ENCODE data around the gene IGLON5. TPM values are rescaled to one million over a fixed set of nuclear protein-coding genes. Genes with fewer than 3 reads are reported as not detected.

Gene IGLON5
- total RNA-seq, 4 donors from 2014 or later = not detected

GRCh38 chr19:51370230-51370629 lies 58.8 kb downstream of the IGLON5 start:
- WGBS, 2 donors = 50 to 60% methylated on average over 4 of the region's 4 CpGs
- intact Hi-C loops (cut with DNase I) = no loop called here
- Histone ChIP-seq H3K27ac (no peak overlapping the region), H3K36me3 (no peaks in the 10 kb centered on the region), H3K27me3 (no peaks in the 10 kb centered on the region), H3K9me3 (no peaks in the 10 kb centered on the region), H3K4me3 (no peak overlapping the region), H3K4me1 (peaks cover 7 to 26% (median 12%) of the 10 kb centered on the region in 3 donors)
- DNase-seq = no peak
- TF ChIP-seq POLR2A (IDR thresholded peaks at IDR 0.05) (no peak), CTCF (IDR thresholded peaks at IDR 0.05) (no peak)

- no peak for DNase-seq
- peak overlapping the region in 1 of 4 donors; percentile 19 for H3K4me3 ChIP-seq
- no peaks in the 10 kb centered on the region for H3K9me3 ChIP-seq
- H3K27ac ChIP-seq = peak overlapping the region in 1 of 4 donors; percentile 44
- TF ChIP-seq POLR2A (IDR thresholded peaks at IDR 0.05) = no peak
- TF ChIP-seq CTCF (IDR thresholded peaks at IDR 0.05) = no peak
- peaks cover 4 to 21% (median 7%) of the 10 kb centered on the region in 3 donors for H3K4me1 ChIP-seq
- H3K27me3 ChIP-seq = no peaks in the 10 kb centered on the region
- WGBS, 2 donors = 72 to 81% methylated on average over 6 to 7 of the region's 8 CpGs
- intact Hi-C loops (cut with DNase I) = no loop called here
- no peaks in the 10 kb centered on the region for H3K36me3 ChIP-seq
These were observed 59.8 kb downstream of the IGLON5 start for GRCh38 chr19:51371186-51371690.

- no peaks in the 10 kb centered on the region for H3K9me3 ChIP-seq
- H3K36me3 ChIP-seq = no peaks in the 10 kb centered on the region
- no peak for TF ChIP-seq POLR2A (IDR thresholded peaks at IDR 0.05)
- TF ChIP-seq CTCF (IDR thresholded peaks at IDR 0.05) = no peak
- peaks cover 4 to 13% (median 7%) of the 10 kb centered on the region in 3 donors for H3K4me1 ChIP-seq
- WGBS, 2 donors = 78 to 80% methylated on average over 1 to 8 of the region's 18 CpGs
- no peaks in the 10 kb centered on the region for H3K27me3 ChIP-seq
- intact Hi-C loops (cut with DNase I) = no loop called here
- peak overlapping the region in 2 of 4 donors; percentile 28 to 44 for H3K27ac ChIP-seq
- no peak for DNase-seq
- H3K4me3 ChIP-seq = peak overlapping the region in 1 of 4 donors; percentile 19
These were observed 60.7 kb downstream of the IGLON5 start for GRCh38 chr19:51372021-51372648.

GRCh38 chr19:51372649-51373504 lies 61.4 kb downstream of the IGLON5 start, which contains the start of gene NKG7:
Gene NKG7, minus strand, starts transcription at chr19:51372654. Its CDS starts 119 bp downstream, at chr19:51372535.
- TF ChIP-seq CTCF (IDR thresholded peaks at IDR 0.05) (no peak), POLR2A (IDR thresholded peaks at IDR 0.05) (no peak)
- peak within 1 kb of the TSS in 1 of 4 donors; percentile 19 for H3K4me3 ChIP-seq
- no peaks in the 10 kb centered on the region for H3K27me3 ChIP-seq
- intact Hi-C loops (cut with DNase I) = no loop called here
- WGBS, 2 donors = 27 to 42% methylated on average over 5 to 6 of the region's 9 CpGs
- no peak for DNase-seq
- peaks cover 4 to 9% (median 7%) of the 10 kb centered on the region in 3 donors for H3K4me1 ChIP-seq
- H3K9me3 ChIP-seq = no peaks in the 10 kb centered on the region
- H3K27ac ChIP-seq = peak within 1 kb of the TSS in 2 of 4 donors; percentile 28 to 44
- no peaks in the 10 kb centered on the region for H3K36me3 ChIP-seq
